ENCODE results near the gene DYRK1A.
A peak's percentile ranks its signal among the peaks of the same experiment; 100 is the strongest.

DYRK1A gene

DNA sequence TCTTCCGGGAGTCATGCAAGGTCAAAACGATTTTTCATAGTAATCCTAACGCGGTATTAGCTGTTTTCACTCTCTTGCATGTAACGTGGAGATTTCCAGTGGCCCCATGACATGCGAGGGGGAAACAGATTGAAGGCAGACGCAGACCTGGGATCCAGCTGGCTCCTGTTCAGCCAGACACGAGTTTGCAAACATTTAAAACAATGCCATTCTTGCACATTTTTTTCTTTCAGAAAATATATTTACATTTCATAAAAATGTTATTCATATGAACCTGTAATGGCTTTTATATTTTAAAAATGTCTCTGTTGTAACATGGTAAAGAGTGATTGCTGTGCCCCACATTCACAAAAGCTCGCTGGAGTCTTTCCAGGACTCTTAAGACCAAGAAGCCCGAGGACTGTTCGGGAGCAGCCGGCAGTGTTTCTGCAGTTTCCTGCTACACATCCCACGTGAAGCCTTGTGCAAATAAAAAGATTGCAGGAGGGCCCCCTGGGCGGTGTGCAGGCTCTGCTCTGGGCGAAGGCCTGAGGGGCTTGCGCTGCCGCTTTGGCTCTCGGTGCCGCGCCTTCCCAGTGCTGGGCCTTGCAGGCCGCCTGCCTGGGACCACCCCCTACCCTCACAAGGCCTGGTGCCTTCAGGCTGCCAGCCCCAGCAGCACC lies 184.9 kb downstream of the DYRK1A start:
- peak; percentile 46 for DNase-seq

DNA sequence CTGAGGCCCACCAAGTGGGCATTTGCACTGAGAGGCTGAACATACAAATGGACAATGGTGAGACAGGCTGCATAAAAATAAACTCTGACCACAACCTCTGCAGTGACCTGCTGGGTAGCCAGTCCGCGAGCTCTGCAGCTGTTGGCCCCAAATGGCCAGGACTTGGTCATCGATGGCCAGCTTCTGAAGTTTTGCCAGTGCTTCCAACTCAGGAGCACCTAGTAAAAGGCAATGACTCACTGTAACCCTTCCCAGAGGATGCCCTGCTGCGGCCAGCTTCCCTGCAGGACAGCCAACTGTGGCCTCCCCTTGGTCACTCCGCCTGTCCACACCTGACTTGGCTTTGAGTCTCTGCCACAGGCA lies 185.4 kb downstream of the DYRK1A start:
- DNase-seq: no peak

DNA sequence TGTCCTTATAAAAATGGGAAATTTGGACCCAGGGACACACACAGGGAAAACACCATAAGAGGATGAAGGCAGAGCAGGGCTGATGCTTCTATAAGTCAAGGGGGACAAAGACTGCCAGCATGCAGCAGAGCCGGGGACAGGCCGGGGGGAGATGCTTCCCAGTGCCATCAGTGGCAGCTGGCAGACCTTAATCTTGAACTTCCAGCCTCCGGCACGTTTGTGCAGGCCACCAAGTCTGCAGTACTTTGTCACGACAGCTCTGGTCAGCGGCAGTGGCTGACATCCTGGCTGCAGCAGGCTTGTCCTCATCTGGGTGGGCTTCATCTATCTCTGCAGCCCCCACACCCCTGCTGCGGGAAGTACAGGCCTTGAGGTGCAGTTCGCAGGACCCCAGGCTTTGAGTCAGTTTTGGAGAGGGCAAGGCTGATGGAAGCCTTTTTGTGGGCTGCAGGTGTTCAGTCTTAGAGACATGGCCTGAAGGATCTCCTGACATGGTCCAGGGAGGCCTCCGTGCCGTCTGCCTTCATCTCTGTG lies 186.0 kb downstream of the DYRK1A start:
- no peak for DNase-seq

DNA sequence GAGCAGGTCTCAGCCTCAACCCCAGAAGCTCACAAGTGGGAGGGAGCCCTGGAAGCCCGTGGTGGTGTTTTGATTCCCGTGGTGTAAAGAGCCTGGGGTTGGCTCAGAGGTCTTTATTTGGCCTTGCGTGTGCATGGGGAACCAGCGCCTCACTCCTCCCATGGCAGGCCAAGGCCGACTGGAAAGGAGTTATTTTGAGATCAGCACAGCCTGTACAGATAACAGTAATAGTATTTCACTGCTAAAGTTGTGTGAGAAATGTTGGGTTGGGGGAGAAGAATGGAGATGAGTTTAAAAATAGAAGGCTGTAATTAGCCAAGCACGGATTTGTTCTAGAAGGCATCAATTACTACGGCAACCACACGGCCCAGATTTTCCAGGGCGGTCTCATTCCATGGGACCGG lies 186.5 kb downstream of the DYRK1A start:
- no peak for DNase-seq

DNA sequence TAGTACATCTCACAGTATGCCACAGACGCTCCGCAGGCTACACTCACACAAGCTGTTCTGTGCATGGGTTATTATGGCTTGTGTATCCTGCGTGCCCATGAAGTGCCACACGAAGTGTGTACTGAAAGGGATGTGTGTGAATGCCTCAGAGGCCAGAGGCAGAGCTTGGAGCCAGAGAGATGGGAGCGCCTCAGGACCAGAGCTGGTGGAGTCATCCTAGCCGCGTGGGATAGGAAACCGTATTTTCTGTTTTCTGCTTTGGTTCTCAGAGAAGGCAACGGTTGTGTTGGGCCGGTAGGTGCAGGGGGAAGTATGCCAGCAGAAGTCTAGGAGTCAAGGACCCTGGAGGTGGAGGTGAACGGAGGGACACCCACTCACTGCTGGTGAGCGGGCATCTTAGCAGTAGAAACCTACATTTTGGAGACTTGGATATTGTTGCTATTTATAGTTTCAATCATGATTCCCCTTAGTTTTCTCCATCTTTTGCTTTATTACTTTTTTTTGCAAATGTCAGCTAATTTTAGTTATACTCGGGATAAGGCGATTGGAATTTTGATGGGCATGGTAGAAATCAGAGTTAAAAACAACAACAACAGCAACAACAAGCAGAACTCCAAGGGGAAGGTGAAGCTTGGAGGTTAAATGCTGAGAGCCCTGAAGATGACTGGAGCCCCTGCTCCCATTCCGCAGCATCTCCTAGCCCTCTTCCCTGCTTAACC lies 188.2 kb downstream of the DYRK1A start:
- DNase-seq: no peak

DNA sequence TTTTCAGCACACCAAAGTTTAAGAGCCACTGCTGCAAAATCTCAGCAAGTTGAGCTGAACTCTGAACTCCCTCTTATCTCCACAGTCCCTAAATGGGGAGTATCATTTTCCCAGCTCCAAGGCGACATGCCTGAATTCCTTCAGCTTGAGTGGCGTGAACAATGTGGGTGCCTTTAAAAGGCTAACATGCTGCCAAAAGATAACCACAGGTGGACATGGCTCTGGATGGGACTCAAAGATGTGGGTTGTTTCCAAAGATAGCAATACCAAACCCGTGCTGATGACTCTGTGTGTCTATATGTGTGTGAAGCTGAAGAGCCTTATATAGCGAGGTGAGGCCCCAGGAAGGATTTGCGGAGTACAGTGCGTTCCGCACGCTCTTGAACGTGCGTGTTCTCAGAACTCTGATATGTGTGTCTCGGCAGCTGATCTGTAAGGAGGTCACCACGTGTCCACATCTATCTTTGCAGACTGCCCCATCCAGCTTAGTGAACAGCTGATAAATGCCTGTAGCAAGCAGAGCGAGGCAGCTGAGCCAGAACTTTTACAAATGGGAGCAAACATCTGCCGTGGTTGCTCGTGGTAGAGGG lies 189.2 kb downstream of the DYRK1A start:
- no peak for DNase-seq

DNA sequence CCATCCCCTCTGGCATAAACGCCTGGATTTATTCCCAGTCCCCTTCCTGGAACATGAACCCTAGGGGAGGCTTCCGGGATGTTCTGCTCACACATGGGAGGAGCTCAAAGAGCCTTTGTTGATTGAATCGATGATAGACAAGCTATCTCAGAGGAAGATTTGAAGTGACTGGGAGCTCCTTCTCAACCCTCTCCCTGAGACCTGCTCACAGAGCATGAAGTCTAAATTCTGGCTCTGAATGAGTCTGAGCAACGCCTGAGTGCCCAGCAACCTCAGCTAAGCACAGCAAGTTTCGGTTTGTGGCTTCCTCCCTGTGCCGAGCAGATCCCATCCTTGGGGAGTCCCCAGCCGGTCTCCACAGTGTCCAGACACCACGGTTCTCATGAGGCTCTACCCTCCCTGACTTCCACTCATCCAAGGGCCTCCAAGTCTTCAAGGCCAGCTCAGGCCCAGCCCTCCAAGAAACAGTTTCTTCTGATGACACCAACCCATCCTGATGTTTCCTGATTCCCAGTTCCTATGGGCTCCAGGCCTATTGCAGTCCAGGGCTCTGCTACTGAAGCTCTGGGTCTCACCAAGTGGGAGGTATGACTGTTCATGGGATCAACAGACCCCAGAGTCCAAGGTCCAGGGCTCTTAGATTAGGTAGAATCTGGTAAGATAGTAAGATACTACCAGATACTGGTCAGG lies 190.8 kb downstream of the DYRK1A start:
- no peak for DNase-seq

DNA sequence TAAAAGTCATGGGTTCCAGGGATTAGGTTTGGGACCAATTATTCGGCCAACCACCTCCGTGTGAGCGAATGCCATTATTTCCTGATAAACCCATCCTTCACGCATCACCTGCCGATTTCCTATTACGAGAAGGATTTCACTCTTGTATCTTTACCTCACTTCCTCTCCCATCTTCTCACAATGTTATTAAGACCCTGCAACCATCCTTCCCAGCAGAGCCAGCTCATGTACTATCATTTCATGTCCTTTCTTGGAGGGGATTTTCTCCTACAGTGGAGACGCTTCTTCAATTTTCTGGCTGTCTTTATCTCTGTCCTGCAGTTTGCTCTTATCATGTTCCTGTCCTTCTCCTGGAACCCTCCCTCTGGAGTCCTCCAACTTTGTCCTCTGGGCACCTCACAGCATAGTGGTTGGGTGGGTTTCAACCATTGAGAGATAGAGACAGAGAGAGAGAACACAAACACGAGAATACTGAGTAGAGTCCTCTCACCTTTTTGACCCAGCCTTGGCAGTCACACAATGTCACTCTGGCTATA lies 192.2 kb downstream of the DYRK1A start:
- DNase-seq: no peak

DNA sequence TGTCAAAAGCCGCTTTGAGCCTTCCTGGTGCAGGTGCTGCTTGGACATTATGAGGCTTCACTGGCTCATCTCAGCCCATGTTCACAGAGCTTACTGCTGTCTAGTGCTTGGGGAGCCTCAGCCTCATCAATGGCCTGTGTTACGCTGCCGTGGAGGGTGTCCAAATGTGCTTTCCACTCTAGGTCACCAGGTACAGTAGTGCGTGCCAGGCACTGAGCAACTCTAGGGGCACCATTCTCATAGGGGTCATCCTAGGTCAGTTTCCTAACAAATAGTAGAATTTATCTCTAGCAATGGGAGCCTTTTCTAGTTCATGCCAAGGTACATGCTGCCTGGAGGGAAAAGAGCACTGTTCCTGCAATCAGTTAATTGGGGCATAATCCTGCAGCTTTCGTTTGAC lies 193.8 kb downstream of the DYRK1A start:
- DNase-seq: no peak

DNA sequence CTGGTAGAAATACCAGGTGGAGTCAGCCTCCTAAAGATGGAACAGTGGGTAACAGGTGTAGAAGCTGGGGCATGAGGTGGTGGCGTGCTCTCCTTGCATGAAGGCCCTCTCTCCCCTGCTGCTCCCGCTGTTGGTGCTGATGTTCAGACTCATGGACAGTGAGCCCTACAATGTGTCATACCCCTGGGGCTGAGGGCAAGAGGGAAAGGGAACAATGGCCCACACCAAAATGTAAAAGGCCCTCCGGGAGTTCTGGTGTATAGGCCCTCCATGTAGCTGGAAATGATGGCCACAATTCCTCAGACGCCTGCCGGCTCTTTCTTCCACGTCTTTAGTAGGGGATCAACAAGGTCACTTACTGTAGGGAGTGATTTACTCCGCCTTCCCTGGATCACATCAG lies 194.9 kb downstream of the DYRK1A start:
- DNase-seq: no peak

DNA sequence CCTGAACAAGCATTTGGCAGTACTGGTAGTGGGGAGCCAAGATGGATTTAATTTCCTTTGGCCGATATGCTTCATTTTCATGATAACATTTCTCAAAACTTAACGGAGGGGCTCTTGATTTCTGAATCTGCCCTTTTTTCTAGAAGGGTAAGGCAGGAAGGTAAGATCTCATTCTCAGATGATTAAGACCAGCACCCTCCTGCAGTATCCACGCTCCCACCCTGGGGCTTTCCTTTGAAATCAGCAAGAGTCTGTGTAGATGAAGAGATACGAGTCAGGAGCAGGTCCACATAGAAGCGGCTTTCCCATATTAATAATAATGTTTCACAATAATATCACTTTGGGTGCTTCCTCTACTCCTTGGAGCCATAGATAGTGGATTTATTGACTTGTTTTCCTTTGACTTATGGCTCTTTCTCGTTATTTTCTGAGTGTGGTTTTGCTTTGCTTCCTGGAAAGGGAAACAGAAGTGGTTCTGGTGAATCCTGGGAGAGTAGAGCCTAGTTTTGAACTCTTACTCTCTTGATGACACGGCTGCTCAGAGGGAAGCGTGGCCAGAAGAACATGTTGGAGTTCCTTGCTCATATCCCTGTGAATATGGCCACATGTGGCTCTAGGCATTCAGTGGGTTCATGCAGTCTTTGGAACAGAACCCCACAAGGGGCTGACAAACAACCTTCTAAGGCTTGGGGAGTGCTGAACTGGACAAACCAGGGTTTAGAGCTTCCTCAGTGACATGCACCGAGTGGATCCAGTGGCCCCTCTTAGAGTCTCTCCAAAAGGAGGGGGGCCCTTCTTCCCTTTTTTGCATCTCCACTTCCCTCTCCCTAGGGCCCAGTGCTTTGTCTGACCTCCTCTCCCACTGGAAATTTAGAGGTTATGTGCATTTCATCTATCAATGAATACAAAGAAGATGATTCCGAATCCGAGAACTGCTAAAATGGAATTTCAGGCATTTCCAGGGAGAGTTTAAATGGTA lies 195.7 kb downstream of the DYRK1A start:
- no peak for DNase-seq

DNA sequence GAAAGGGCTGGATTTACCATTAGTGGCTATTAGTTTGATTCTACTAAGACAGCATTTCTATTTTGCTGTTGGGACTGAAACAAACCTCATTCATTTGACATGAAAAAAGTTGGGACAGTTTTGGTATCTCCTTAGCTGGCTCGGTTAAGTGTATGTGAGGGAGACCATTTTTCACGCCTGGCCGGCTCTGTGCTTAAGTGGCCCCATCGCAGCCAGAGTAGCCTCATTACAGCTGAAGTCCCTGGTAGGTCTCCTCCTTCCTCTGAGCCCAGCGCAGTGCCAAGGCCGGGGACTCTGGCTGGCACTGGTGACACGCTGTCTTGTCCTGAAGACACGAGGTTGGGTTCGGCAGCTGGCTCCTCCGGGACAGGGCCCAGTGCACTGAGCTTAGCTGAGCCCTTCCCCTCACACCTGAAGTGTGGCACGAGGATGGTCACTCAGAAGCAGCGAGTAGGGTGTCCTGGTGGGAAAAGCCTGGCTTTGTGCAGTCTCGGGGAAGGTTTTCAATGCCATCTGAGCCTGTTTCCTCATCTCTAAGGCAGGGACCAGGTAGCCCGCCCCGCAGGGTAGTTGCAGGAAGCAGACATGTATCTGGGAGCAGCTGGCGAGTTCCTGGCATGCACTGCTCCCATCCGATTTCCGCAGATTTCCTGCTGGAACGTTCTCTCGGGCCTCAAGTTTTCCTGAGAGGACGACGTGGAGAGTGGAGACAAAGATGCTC lies 196.5 kb downstream of the DYRK1A start:
- DNase-seq: no peak

DNA sequence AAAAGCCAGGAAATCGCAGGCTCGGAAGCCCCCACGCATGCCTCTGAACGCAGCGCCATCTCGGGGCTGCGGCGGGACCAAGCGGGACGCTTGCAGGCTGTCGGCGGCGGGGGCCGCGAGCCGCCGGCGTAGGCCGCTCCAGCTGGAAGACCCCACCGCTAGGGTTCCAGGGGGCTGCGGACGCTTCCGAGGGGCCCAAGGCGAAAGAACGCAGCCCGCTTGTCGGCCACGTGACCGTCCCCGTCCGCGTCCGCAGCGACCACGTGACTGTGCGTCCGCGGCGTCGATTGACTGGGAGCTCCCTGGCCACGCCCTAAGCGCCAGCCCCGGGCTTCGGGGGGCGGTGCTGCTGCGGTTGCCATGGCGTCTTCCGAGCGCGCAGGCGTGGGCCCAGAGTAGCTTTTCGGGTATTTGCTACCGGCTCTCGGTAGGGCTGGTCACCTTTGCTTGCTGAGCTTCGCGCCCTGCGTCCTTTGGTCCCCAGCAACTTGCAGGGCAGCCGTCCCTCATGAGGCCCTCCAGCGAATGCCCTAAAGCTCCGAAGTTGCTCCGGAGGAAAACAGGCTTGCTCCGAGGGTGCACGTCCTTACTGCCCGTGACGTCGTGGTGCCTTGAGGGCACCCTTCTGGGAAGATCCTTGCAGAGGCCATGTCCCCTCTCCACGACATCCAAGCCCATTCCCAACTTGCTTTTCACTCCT lies 197.2 kb downstream of the DYRK1A start:
- DNase-seq: peak; percentile 94

DNA sequence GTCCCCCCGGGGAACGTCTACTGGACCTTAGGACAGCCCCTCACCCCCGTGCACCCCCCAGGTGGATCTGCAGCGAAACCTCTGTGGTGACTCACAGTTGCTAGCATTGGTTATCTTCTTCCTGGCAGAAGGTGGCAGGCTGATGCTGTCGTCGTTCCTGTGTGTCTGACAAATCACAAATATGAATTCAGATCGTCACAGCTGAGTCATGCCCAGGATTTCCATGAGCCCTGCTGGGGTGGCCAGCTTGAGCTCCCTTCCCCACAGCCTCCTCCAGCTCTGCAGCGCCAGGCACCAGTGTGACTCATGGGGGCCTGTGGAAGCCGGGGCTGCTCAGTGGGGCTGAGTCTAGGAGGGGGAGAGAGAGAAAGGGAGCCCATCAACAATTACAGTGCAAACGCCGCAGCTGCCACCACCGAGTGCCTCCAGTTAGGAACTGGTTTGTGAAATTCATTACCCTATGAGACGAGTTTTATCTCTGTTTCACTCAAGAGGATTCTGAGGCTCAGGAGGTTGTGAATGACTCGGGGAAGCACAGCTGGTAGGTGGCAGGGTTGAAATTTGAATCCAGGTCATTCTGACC lies 197.9 kb downstream of the DYRK1A start:
- peak; percentile 99 for DNase-seq

DNA sequence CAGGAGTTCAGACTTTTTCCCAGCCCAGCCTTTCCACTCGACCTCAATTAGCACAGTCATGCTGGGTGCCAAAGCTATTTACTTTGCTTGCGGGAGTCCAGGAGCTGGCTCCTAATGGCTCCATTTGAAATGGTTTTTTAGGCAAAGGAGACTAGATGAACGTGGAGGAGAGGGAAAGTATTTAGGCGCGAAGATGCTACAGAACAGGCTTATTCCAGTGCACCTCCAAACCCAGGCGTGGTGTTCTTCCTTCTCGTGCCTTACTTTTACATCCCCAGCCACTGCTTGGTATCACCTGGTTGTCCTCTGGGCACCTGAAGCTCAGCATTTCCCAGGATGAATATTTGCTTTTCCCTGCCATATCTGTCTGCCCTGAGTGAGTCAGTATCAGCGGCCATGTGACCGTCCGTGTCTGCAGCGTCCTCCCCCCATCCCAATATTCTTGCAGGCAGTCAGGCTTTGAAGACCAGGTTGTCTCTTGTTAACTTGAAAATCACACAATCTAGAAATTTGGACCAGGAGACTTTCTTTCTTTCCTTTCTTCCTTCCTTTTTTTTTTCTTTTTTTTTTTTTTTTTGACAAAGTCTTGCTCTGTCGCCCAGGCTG lies 198.5 kb downstream of the DYRK1A start:
- DNase-seq: no peak

DNA sequence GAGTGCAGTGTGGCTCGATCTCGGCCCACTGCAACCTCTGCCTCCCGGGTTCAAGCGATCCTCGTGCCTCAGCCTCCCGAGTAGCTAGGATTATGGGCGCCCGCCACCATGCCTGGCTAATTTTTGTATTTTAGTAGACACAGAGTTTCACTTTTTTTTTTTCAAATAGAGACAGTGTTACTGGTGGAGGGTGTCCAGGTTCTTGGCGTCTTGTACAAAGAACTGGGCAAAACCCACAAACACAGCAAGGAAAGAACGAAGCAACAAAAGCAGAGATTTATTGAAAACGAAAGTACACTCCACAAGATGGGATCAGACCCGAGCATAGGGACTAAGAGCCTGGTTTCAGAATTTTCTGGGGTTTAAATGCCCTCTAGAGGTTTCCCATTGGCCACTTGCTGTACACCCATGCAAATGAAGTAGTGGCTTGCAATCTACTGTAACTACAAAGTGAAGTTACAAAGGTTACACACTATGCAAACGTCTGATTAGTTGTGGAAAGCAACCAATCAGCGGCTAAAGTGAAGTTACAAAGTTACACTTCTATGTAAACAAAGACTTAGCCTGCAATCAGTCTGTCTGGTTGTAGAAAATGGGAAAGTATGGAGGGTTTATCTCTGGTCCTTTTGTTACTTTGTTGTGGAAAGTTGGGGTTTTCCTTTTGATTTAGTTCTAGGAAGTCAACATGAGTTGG lies 199.1 kb downstream of the DYRK1A start:
- peak; percentile 29 for DNase-seq

DNA sequence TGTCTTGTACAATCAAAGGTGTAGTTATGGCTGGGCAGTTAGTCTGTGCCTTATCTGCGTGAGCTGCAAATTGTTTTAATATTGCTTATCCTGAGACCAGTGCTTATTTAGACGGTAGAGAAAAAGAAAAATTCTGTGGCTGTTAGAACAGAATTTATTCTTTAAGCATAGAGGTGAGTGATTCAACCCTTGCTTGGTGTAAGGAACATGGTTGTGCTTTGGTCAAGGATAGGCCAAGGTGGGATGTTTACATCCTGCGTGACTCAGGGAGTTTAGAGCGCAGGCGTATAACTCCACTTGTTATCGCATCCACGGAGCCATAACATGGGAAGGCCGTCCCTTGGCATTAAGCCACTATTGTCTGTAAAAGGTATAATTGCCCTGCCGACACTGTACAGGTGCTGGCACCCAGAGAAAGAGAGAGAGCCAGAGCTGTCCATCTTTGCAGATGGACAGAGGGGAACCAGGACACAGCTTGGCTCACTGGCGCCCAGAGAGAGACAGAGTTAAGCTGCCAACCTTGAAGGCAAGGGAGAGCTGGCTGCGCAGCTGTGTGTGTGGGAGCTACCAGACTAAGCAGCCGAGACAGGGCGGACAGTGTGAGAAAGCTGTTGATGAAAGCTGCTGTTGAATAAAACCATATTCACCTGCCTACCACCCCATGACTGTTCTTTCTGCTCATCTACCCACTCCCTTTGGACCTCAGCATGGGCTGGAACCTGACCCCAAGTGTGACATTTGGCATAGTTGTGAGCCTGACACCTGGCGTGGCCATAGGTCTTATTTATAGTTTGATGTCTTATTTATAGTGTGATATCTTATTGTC lies 200.4 kb downstream of the DYRK1A start:
- DNase-seq: no peak

DNA sequence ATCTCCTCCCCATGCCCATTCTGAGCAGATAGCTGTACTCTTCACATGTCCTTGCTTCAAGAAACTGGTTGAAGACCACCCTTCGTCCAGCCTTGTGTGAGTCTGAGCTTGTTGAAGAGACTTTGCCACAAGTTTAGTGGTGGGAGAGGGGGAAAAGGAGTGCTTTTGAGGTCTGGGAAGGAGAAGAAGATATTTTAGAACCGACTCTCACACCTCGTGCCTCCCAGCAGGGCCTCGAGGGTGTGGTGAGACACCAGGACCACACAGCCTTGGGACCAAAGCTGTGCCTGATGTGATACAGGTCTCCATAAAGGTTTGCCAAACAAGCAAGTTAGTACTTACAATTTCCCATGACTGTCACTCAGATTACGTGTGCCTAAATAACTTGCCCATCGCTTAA lies 201.8 kb downstream of the DYRK1A start:
- no peak for DNase-seq

Measured in fibroblast of skin of back (primary cell).